CD4-positive, alpha-beta T cell treated with Interleukin-12 subunit alpha and Interleukin-12 subunit beta, for 1 hour (primary cell): Measurements from ENCODE around the gene TCF20.

ENCODE experiments used
- DNase-seq: peaks from one replicate; pipeline ENCODE4 v3.0.0-alpha.2; 2020

The TCF20 gene

DNA sequence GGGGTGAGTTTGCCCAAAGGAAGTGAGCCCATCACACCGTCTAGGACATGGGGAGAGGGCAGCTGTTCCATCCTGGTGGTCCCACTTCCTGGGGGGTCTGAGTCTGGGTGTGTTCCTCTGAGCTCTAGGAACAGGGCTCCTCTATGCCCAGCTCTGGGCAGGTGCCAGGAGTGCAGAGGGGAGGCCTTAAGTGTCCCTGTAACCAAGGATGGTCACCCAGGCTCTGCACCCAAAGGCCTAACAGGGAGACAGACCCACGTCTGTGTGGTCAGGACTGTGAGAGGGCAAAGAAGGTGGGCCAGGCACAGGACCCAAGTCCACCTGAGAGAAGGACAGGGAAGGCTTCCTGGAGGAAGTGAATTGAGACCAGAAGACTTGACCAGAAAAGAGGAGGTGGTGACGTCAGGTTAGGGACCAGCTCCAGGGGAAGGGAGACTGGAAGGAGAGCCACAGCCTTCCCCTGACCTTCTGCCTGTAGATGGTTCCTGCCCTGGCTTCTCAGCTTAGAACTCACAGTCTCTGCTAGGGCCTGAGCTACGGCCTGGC is 11.3 kb upstream of the TCF20 start:
- no peak for DNase-seq

DNA sequence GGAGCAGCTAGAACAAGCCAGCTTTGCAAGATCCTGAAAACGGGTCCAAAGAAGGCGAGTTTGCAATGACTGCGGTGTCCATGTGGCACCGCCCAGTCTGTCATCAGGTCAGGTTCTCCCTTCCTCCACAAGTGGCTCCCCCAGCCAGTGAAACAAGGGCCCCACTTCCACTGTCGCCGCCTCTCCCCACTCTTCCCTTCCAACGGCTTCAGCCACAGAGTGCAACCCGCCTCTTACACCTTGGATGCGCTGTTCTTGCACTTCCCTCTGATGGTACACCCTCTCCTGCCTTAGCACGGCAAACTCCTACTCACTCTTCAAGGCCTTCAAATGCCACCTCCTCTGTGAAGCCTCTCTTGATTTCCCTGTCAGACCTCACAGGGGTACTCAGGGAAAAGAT is 10.8 kb upstream of the TCF20 start:
- DNase-seq, result no peak

DNA sequence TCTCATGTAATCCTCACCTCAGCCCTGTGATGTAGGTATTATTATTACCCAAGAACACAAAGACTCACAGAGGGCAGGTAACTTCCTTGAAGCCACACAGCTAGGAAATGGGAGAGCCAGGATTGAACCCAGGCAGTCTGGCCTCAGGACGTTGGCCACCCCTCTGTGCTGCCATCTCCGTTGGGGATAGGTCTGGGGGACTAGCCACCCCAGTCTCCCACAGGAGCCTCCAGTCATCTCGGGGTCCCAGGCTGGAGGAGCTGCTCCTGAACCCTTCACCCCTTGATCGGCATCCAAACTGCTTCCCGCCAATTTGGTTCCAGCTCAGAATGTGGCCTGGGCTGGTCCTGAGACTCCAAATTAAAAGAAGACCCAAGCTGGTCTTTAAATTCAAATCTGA is 10.4 kb upstream of the TCF20 start:
- no peak for DNase-seq

- DNase-seq, result no peak
These were observed 9.7 kb upstream of the TCF20 start for GRCh38 chr22:42280140-42280539.

DNA sequence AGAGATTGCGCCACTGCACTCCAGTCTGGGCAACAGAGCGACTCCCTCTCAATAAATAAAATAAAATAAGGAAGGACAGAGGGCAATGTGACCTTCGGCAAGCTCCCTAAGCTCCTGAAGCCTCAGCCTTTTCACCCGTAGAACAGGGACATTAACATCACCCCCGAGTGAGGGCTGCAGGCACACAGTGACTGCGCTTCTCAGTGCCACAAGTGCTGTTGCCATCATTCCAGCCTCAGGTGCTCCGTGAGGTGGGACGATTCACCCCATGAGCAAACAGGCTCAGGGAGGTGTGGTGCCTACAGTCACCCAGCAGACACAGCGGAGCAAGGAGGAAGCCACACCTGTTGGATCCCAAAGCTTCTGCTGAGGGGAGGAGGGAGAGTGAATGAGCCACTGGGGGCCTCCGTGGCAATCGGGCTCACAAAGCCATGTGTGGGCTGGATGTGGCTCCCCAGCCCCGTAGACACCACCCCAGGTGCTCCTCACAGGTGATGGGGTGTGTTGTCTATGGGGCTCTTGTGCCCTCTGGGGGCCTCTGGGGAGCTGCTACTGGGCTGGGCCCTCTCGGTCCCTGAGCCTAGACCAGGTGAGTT is 9.1 kb upstream of the TCF20 start:
- no peak for DNase-seq

DNA sequence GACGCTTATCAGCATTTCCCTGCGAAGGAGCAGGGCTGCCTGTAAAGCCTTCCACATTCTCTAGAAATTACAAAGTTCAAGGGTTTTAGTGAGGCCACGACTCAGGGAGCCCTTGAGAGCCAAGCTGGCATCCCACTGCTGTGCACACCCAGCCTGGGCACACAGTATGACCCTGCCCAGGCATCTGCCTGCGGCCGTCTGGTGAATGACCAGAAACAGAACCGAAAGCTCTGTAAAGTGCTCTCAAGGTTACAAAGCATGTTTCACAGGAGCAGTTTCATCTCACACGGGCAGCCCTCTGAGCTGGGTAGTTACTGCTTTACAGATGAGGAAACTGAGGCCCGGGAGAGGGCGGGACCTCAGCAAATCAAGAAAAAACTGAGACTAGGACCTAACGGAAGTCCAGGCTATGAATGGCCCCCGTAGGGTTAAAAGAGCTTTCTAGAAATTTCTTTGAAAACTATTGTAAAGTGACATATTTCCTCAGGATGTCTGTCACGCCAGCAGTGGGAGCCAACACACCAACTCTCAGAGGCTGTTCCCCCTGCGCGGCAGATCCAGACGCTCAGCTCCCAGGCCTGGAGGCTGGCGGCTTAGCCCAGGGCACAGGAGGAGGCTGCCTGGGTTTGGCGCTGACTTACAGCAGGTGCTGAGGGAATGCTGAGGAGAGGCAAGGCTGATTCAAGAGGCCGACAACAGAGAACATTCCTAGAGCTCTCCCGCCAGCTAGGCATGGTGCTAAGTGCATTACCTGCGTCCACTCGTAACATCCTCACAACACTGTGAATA is 7.7 kb upstream of the TCF20 start:
- DNase-seq, result no peak

- no peak for DNase-seq
These were observed 6.8 kb upstream of the TCF20 start for GRCh38 chr22:42277232-42277753.

- DNase-seq, result no peak
These were observed 5.5 kb upstream of the TCF20 start for GRCh38 chr22:42275970-42276369.

- DNase-seq, result no peak
These were observed 4.7 kb upstream of the TCF20 start for GRCh38 chr22:42275176-42275575.

DNA sequence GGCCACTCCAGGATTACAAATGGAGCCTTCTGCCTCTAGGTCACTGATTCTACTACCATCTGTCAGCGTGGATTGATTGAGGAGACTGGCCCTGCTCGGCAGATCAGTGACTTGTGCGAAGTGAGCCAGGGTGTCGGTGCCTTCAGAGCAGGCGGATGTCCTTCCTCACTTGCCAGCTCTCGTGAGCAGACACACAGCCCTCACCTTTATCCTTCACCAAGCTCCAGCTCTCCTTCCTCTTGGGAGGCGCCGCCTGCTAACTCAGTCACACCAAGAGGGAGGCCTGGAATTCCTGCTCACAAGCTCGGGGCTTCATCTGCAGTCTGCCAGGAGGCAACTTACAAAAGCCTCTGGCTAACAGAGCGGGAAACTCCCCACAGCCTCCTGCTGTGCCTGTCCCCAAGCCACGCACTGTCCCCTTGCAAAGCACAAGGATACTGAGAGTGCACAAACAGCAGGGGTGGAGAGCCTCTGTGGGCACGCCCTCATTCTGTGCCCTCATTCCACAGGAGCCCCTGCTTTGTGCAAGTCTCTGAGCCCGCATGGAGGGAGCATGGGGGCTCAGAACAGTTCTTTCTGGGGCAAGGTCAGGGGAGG is 3.5 kb upstream of the TCF20 start:
- DNase-seq, result no peak

DNA sequence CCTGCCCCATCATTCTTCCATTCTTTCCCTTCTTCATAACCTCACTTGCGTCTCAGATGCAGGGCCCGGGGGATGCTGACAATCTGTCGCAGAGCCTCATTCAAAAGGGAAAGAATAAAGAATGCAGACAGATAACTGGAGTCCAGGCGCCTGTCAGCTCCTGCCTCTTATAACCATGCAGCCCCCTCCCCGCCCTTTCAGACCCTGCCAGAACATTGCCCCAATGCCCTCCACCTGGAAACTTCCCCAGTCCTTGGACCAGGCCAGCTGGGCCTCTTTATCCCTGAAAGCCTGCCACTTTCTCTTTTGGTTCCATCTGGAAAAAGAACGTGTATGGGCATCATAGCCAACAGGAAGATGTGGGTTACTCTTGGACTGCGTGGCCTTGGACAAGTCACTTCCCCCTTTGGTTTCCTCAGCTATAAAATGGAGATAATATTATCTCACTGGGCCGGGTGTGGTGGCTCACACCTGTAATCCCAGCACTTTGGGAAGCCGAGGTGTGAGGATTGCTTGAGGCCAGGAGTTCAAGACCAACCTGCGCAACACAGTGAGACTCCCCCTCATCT is 2.1 kb upstream of the TCF20 start:
- DNase-seq, result no peak

DNA sequence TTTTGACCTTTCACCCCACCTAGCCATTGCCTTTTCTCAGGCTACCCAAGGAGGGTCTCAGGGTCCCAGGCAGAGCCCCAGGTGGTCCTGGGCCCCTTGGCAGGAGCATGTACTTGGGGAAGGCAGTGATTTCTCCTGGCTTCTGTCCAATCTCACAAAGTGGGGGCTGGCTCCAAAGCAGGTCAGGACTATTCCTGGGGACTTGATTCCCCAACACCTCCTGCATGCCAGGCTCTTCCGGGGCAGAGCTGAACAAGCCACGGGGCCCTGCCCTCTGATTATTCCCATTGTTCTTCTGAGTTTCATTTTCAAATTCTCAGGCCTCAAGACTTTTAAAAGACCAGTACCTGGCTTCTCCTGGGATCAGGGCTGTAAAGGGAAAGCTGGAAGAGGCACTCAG is 1.5 kb upstream of the TCF20 start:
- DNase-seq, result no peak

GRCh38 chr22:42271191-42271813 is 849 bp upstream of the TCF20 start:
- no peak for DNase-seq

- DNase-seq, result no peak
These were observed 310 bp downstream of the TCF20 start for GRCh38 chr22:42270176-42270509.

GRCh38 chr22:42269432-42270175 is 849 bp downstream of the TCF20 start:
- DNase-seq, result peak; percentile 70

DNA sequence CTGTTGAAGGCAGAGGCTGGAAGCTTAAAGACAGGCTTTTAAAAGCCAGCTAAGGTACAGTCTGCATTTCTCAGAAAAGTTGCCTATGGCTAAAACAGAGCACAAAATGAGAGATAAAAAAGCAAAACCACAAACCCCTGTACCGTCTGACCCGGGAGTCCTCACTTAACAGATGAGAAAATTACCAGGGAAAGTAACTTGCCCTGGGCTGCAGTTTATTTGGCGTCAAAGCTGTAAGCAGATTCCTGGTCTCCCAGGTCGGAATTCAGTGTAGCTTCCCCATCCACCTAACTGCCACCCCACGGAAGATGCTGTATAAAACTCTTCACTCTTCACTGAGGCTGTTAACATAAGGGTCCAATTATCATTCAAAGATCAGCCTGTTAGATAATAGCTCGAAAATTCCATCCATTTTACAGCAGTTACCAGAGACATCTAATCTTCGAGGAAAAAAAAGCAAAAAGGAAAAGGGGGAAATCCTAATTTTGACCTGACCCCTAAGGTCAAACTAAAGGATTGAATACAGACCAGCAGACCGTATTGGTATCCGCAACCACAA is 1.5 kb downstream of the TCF20 start:
- DNase-seq, result no peak

GRCh38 chr22:42265321-42265720 is 5.1 kb downstream of the TCF20 start:
- no peak for DNase-seq

GRCh38 chr22:42263944-42264343 is 6.5 kb downstream of the TCF20 start:
- no peak for DNase-seq

- peak; percentile 14 for DNase-seq
These were observed 7.5 kb downstream of the TCF20 start for GRCh38 chr22:42262964-42263363.

DNA sequence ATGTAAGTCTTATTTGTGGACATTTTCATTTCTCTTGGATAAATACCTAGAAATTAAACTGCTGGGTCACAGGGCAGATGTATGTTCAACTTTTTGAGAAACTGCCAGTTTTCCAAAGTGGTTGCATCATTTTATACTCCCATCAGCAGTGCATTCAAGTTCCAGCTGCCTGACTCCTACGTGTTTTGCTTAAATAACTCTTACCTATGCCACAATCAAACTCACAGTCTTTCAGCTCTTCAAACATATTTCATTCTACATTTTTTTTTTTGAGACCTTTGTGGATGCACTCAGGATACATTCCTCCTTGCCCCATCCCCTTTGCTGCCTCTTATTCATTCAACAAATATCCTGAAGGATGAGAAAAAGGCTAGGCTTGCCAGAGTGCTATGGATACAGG is 9.2 kb downstream of the TCF20 start:
- no peak for DNase-seq

GRCh38 chr22:42258126-42258525 is 12.3 kb downstream of the TCF20 start:
- no peak for DNase-seq

DNA sequence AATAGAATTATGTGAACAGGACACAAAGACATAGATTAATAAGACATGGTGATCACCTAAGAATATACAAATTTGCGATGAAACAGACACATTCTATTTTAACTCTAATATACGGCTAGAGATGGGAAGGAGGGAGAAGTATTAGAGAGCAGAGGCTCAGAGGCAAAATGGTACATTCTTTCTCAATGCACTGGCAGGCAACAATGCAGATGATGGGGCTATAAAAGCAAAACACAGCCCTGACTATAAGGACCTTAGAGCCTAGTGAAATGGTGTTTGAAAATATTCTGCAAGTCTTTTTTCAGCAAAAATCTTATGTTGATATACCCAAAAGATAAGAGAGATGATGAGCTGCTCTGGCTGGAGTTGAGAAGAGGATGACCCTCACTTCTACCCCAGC is 13.1 kb downstream of the TCF20 start:
- DNase-seq, result no peak
